A673 (cell line): ENCODE measurements around the gene CILP.

ENCODE experiments used
- EZH2 ChIP-seq: fragments of 200-600 bp; sonication (generic); IDR thresholded peaks from 2 replicates; pipeline ENCODE4 v1.6.1; 2017; ENCODE audit warnings: borderline replicate concordance, low read depth, mild to moderate bottlenecking, mixed read lengths, antibody characterized with exemption, low read length; ENCODE audit not compliant: poor library complexity, severe bottlenecking
- TF ChIP-seq, protein P1 (sequence below): fragments of 300-800, 200-600 bp; sonication (generic); conservative IDR thresholded peaks from 2 replicates; pipeline ENCODE4 v1.5.1; 2017; ENCODE audit warnings: low read depth, mild to moderate bottlenecking, antibody characterized with exemption, low read length, moderate library complexity, mixed read lengths

DNA sequence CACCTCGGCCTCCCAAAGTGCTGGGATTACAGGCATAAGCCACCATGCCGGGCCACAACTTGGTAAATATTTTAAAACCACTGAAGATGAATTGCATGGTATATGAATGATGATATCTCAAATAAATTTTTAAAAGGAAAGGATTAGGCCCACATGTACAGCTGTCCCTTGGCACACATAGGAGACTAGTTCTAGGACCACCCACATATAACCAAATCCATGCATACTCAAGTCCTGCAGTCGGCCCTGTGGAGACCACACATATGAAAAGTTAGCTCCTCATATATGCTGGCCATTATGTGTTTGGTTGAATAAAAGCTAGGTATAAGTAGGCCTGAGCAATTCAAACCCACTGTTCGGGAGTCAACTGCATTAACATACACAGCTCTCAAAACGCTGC, 36.8 kb downstream of the CILP start:
- no peak for TF ChIP-seq EZH2
- TF ChIP-seq, protein P1, sequence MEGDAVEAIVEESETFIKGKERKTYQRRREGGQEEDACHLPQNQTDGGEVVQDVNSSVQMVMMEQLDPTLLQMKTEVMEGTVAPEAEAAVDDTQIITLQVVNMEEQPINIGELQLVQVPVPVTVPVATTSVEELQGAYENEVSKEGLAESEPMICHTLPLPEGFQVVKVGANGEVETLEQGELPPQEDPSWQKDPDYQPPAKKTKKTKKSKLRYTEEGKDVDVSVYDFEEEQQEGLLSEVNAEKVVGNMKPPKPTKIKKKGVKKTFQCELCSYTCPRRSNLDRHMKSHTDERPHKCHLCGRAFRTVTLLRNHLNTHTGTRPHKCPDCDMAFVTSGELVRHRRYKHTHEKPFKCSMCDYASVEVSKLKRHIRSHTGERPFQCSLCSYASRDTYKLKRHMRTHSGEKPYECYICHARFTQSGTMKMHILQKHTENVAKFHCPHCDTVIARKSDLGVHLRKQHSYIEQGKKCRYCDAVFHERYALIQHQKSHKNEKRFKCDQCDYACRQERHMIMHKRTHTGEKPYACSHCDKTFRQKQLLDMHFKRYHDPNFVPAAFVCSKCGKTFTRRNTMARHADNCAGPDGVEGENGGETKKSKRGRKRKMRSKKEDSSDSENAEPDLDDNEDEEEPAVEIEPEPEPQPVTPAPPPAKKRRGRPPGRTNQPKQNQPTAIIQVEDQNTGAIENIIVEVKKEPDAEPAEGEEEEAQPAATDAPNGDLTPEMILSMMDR, result no peak
